Measurements from ENCODE around the gene CTR9. TPM values are rescaled to one million over a fixed set of nuclear protein-coding genes. Genes with fewer than 3 reads are reported as not detected.
A peak's percentile ranks its signal among the peaks of the same experiment; 100 is the strongest.

CTR9 gene
- total RNA-seq, 1 donor from 2014 or later = 28.0 TPM

- peaks cover 59% of the 10 kb centered on the region for H3K36me3 Mint-ChIP-seq (ENCODE audit: unreplicated experiment)
- H3K4me1 Mint-ChIP-seq (ENCODE audit: unreplicated experiment) = peaks cover 12% of the 10 kb centered on the region
- DNase-seq (ENCODE audit: extremely low spot score, unreplicated experiment) = no peak
- no peak overlapping the region for H3K27ac Mint-ChIP-seq (ENCODE audit: unreplicated experiment)
- no peak for TF ChIP-seq CTCF (IDR thresholded peaks at IDR 0.05)
- no peak overlapping the region for H3K4me3 Mint-ChIP-seq (ENCODE audit: unreplicated experiment)
- H3K27me3 Mint-ChIP-seq (ENCODE audit: unreplicated experiment) = no peaks in the 10 kb centered on the region
- H3K9me3 Mint-ChIP-seq (ENCODE audit: unreplicated experiment) = no peaks in the 10 kb centered on the region
Measured at GRCh38 chr11:10797531-10797930, 46.5 kb downstream of the CTR9 start.

- DNase-seq (ENCODE audit: extremely low spot score, unreplicated experiment) = no peak
Measured at GRCh38 chr11:10798330-10798928, 47.4 kb downstream of the CTR9 start.

GRCh38 chr11:10800292-10800691 lies 49.2 kb downstream of the CTR9 start:
- Mint-ChIP-seq H3K4me1 (ENCODE audit: unreplicated experiment) (peaks cover 22% of the 10 kb centered on the region), H3K36me3 (ENCODE audit: unreplicated experiment) (peaks cover 85% of the 10 kb centered on the region), H3K27me3 (ENCODE audit: unreplicated experiment) (no peaks in the 10 kb centered on the region), H3K9me3 (ENCODE audit: unreplicated experiment) (no peaks in the 10 kb centered on the region), H3K27ac (ENCODE audit: unreplicated experiment) (no peak overlapping the region), H3K4me3 (ENCODE audit: unreplicated experiment) (no peak overlapping the region)
- no peak for TF ChIP-seq CTCF (IDR thresholded peaks at IDR 0.05)
- no peak for DNase-seq (ENCODE audit: extremely low spot score, unreplicated experiment)

More at GRCh38 chr11:10798330-10798928, 47.4 kb downstream of the CTR9 start:
- Mint-ChIP-seq H3K27me3 (ENCODE audit: unreplicated experiment) (no peaks in the 10 kb centered on the region), H3K4me1 (ENCODE audit: unreplicated experiment) (peaks cover 9% of the 10 kb centered on the region), H3K27ac (ENCODE audit: unreplicated experiment) (peak overlapping the region; percentile 34), H3K36me3 (ENCODE audit: unreplicated experiment) (peaks cover 66% of the 10 kb centered on the region), H3K4me3 (ENCODE audit: unreplicated experiment) (no peak overlapping the region), H3K9me3 (ENCODE audit: unreplicated experiment) (no peaks in the 10 kb centered on the region)
- no peak for TF ChIP-seq CTCF (IDR thresholded peaks at IDR 0.05)

GRCh38 chr11:10803676-10804075 lies 52.6 kb downstream of the CTR9 start:
- H3K4me3 Mint-ChIP-seq (ENCODE audit: unreplicated experiment) = no peak overlapping the region
- H3K27ac Mint-ChIP-seq (ENCODE audit: unreplicated experiment) = no peak overlapping the region
- no peaks in the 10 kb centered on the region for H3K27me3 Mint-ChIP-seq (ENCODE audit: unreplicated experiment)
- TF ChIP-seq CTCF (IDR thresholded peaks at IDR 0.05) = no peak
- peaks cover 87% of the 10 kb centered on the region for H3K36me3 Mint-ChIP-seq (ENCODE audit: unreplicated experiment)
- peaks cover 39% of the 10 kb centered on the region for H3K4me1 Mint-ChIP-seq (ENCODE audit: unreplicated experiment)
- no peaks in the 10 kb centered on the region for H3K9me3 Mint-ChIP-seq (ENCODE audit: unreplicated experiment)
- no peak for DNase-seq (ENCODE audit: extremely low spot score, unreplicated experiment)

GRCh38 chr11:10805741-10806140 lies 54.7 kb downstream of the CTR9 start:
- TF ChIP-seq CTCF (IDR thresholded peaks at IDR 0.05) = no peak
- Mint-ChIP-seq H3K36me3 (ENCODE audit: unreplicated experiment) (peaks cover 67% of the 10 kb centered on the region), H3K4me1 (ENCODE audit: unreplicated experiment) (peaks cover 50% of the 10 kb centered on the region), H3K27ac (ENCODE audit: unreplicated experiment) (peak overlapping the region; percentile 53), H3K27me3 (ENCODE audit: unreplicated experiment) (no peaks in the 10 kb centered on the region), H3K4me3 (ENCODE audit: unreplicated experiment) (peak overlapping the region; percentile 18), H3K9me3 (ENCODE audit: unreplicated experiment) (no peaks in the 10 kb centered on the region)
- DNase-seq (ENCODE audit: extremely low spot score, unreplicated experiment) = no peak
